Lower leg skin (tissue), 4 donors: Measurements from ENCODE around the gene GABBR2. TPM values are rescaled to one million over a fixed set of nuclear protein-coding genes. Genes with fewer than 3 reads are reported as not detected.

Source experiments
- DNase-seq, 2 donors: peaks; one replicate each; pipeline ENCODE4 v3.0.0-alpha.2; 2019; ENCODE audit warnings: low spot score in 2 of 2
- H3K4me3 ChIP-seq: fragments of 200-600 bp; sonication (generic); 2 replicates; pipeline ENCODE4 v1.5.1; 2017; ENCODE audit warnings: mild to moderate bottlenecking, low read depth; ENCODE audit not compliant: poor library complexity, severe bottlenecking
- POLR2A ChIP-seq, 2 donors: fragments of 450-650 bp; IDR thresholded peaks; one replicate each; pipeline ENCODE4 v1.6.1; 2016 to 2017; ENCODE audit warnings: antibody characterized with exemption in 2 of 2, mild to moderate bottlenecking in 1 of 2, moderate library complexity in 1 of 2
- WGBS, 2 donors: methylation state at CpG; one replicate each; pipeline ENCODE4 v1.1.5; 2018; 5-methylcytosine and 5-hydroxymethylcytosine counted together
- intact Hi-C: fragments of 100-400 bp; cut with DNase I; formaldehyde crosslinking; loops from one replicate; pipeline ENCODE4 v1.15.0; 2023; ENCODE audit warnings: low total_unique reads
- total RNA-seq, 4 donors: library from RNA; depleted of rRNA; stranded (reverse); fragments of >200 nt; gene quantifications; one replicate each; pipeline ENCODE4 v1.1.0, GENCODE V29; 2016
- TF ChIP-seq, protein P1 (sequence below), 3 donors: fragments of 450-650 bp; IDR thresholded peaks; one replicate each; pipeline ENCODE4 v1.5.1; 2016; ENCODE audit warnings: antibody characterized with exemption in 3 of 3, mild to moderate bottlenecking in 3 of 3, moderate library complexity in 2 of 3

GABBR2 gene
- total RNA-seq, 4 donors from 2014 or later = 0.23 to 4.2 TPM; not detected in 2

DNA sequence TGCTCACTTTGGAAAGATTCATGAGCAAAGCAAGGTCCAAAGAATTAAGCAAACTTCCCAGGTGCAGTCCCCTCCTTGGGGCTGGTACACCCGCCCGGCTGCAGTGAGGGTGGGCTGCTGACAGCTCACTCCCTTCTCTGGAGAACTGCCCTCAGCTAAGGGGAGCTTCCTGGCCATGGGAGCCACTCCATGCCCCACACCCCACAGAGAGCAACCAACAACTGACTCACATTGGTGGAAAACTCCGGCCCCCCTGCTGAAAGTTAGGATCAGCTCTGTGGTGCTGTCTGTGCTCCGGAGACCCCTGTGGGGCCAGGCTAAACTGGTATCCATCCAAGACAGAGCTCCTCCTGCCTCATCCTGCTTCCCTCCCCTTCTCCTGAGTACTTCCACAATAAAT is 223.0 kb downstream of the GABBR2 start:
- WGBS, 2 donors = 63 to 76% methylated on average over 4 of the region's 4 CpGs
- intact Hi-C loops = no loop called here
- no peak for TF ChIP-seq POLR2A (IDR thresholded peaks at IDR 0.05)
- no peak overlapping the region for H3K4me3 ChIP-seq
- no peak for DNase-seq

DNA sequence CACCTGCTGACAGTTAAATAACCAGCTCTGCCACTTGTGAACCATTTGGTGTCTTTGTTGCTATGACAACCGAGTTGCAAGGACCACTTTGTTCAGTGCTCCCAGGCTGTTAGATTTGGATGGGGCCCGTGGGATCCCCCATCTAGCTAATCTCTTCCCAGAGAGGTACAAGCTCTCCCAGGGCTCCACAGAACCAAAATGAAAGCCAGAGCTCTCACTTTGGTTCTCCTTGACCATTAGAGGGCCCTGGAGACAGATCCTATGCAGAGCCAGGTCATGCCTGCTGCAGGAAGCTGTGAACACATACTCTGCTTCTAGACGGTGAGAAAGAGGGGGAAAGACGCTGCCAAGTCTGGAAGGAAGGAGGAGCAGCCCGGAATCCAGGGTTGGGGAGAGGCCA is 224.6 kb downstream of the GABBR2 start:
- peak in 1 of 2 donors; percentile 43 for DNase-seq
- no peak overlapping the region for H3K4me3 ChIP-seq
- TF ChIP-seq, protein P1, sequence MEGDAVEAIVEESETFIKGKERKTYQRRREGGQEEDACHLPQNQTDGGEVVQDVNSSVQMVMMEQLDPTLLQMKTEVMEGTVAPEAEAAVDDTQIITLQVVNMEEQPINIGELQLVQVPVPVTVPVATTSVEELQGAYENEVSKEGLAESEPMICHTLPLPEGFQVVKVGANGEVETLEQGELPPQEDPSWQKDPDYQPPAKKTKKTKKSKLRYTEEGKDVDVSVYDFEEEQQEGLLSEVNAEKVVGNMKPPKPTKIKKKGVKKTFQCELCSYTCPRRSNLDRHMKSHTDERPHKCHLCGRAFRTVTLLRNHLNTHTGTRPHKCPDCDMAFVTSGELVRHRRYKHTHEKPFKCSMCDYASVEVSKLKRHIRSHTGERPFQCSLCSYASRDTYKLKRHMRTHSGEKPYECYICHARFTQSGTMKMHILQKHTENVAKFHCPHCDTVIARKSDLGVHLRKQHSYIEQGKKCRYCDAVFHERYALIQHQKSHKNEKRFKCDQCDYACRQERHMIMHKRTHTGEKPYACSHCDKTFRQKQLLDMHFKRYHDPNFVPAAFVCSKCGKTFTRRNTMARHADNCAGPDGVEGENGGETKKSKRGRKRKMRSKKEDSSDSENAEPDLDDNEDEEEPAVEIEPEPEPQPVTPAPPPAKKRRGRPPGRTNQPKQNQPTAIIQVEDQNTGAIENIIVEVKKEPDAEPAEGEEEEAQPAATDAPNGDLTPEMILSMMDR (IDR thresholded peaks at IDR 0.05) = no peak
- no peak for TF ChIP-seq POLR2A (IDR thresholded peaks at IDR 0.05)
- intact Hi-C loops = no loop called here
- 43 to 46% methylated on average over 5 of the region's 5 CpGs for WGBS, 2 donors

DNA sequence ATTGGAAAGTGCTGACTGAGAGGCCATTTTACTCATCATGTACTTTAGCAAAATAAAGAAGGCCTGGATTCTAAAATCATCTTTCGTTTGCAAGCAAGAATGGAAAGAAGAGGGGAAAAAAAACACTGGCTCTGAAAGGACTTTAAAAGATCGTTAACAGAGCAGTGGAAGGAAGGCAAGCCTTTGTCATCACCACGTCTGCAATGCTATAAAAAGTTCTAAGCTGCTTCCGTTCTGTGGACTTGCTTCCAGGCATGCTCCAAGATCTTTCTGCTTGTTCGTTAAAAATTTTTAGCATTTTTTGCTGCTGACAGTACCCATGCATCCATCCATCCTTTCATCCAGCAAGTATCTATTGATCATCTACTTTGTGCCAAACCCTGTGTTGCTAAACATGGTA is 226.5 kb downstream of the GABBR2 start:
- DNase-seq = no peak
- intact Hi-C loops = no loop called here
- TF ChIP-seq POLR2A (IDR thresholded peaks at IDR 0.05) = no peak
- 39 to 48% methylated on average over 5 of the region's 5 CpGs for WGBS, 2 donors
- H3K4me3 ChIP-seq = no peak overlapping the region

DNA sequence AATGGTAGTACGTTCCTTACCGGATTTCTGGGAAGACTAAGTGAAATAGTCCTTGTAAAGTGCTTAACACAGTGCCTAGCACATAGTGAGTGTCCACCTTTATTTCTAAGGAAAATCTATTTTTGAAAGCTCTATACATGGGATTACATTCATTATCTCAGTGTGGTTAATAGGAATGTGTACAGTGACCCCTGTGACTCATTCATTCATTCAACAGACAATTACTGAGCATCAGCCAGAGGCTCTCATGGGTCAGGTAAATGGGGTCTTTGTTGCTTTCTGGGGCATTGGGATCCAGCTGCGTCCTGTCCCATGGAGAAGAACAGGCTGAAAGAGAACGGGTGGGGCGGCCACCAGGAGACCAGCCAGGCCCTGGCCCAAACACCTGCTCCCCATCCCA is 227.1 kb downstream of the GABBR2 start:
- WGBS, 2 donors = 46 to 49% methylated on average over 5 of the region's 5 CpGs
- no peak for DNase-seq
- TF ChIP-seq, protein P1 (IDR thresholded peaks at IDR 0.05) = no peak
- TF ChIP-seq POLR2A (IDR thresholded peaks at IDR 0.05) = no peak
- no peak overlapping the region for H3K4me3 ChIP-seq
- intact Hi-C loops = no loop called here

DNA sequence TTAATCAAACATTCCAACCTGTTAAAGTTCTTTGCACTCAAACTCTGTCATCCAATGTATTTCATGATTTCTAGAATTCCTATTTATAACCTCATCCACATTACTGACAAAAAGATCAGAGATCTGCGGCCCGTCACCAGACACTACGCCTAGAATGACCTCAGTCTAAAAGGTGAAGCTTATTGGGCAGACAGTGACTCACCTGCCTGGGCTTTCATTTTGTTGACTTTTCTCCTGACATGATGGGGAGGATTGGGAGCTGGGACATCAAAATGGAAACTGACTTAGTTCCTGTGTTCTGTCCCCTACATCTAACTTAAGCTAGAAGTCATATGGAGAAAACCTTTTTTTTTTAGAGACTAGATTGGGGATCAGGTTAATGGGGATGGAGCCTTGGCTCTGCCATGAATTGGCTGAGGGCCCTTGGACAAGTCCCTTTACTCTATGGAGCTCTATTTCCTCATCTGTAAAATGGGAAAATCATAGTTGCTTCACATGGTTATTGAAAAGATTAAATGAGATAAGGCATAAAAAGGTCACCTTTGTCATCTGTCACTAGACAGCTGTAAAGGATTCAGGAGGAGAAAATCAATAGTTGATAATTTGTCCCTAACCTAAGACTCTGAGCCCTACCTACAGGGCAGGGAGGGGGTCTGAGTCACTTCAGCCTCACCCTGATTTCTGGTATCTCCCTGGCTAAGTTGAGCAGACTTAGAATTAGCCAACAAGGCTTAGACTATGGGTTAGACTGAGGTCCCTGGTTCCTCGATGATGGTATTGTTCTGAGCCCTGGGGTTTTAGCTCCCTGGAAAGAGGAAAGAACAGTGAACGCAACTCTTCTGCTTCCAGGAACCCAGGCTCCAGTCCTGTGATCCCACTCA is 228.5 kb downstream of the GABBR2 start:
- TF ChIP-seq, protein P1 (IDR thresholded peaks at IDR 0.05) = no peak
- TF ChIP-seq POLR2A (IDR thresholded peaks at IDR 0.05) = no peak
- intact Hi-C loops = no loop called here
- peak in 1 of 2 donors; percentile 31 for DNase-seq
- 89 to 90% methylated on average over 5 of the region's 5 CpGs for WGBS, 2 donors
- H3K4me3 ChIP-seq = no peak overlapping the region

DNA sequence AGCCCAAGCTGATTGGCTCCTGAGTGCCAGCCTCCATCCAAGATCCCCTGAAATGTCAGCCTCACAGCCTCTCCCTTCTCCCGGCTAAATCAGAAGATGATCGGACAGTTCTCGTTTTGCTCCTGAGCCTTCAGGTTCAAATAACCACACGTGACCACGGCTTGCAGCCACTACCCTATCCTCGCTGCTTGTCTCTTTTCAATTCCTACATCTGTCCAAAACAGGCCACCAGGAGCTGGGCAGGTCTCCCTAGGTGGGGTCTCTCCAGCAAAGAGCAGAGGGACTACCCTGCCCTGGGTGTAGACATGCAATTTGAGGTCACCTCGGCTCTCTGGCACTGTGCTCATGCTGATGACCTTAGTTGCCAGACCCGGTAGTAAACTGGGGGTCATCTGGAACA is 229.3 kb downstream of the GABBR2 start:
- intact Hi-C loops = no loop called here
- TF ChIP-seq POLR2A (IDR thresholded peaks at IDR 0.05) = no peak
- TF ChIP-seq, protein P1 (IDR thresholded peaks at IDR 0.05) = no peak
- peak in 1 of 2 donors; percentile 21 for DNase-seq
- WGBS, 2 donors = 83 to 84% methylated on average over 8 of the region's 8 CpGs
- H3K4me3 ChIP-seq = no peak overlapping the region

DNA sequence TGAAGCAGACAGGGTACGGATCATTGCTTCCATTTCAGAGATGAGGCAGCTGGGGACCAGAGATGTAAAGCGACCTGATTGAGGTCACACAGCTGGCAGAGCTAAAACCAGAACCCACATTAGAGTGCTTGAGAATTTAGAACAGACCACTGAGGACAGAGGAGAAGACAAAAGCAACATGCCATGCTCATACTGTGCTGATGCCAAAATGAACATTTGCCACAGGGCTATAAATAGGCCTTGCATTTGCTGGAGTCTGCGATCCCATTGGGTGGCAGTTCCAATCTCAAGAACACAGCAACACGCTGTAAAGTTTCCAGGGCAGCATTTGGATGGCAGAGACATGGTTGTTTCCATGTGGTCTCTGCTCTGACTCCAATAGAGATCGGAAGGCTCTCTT is 230.9 kb downstream of the GABBR2 start:
- WGBS, 2 donors = 77 to 80% methylated on average over 5 of the region's 5 CpGs
- DNase-seq = peak in 1 of 2 donors; percentile 13
- TF ChIP-seq, protein P1 (IDR thresholded peaks at IDR 0.05) = no peak
- intact Hi-C loops = no loop called here
- H3K4me3 ChIP-seq = no peak overlapping the region
